RWPE1 (cell line): Measurements from ENCODE around the gene KDM4B.
A peak's percentile ranks its signal among the peaks of the same experiment; 100 is the strongest.
"Not testable (repeated sequence)": the region's sequence is repeated elsewhere in the genome, so short reads cannot be mapped to it uniquely, and the experiment has no call there.

ENCODE experiments used
- CTCF ChIA-PET: fragments of 350-600 bp; sonication (Branson Sonifier 250); formaldehyde crosslinking; extraction: SDS; loops from one replicate; lab custom pipeline; 2021; lab: Yijun Ruan, JAX
- POLR2A ChIA-PET: fragments of 400-600 bp; formaldehyde crosslinking; extraction: SDS; loops from one replicate; lab custom pipeline; 2020; ENCODE audit warnings: antibody characterized with exemption; ENCODE audit not compliant: low non-redundant PET; lab: Yijun Ruan, JAX
- DNase-seq: peaks from one replicate; pipeline ENCODE4 v3.0.0; 2012; ENCODE audit warnings: low spot score
- H3K27ac ChIP-seq: fragments of 450-650 bp; 2 replicates; pipeline ENCODE4 v1.5.1; 2017
- CTCF ChIP-seq: fragments of 450-650 bp; conservative IDR thresholded peaks from 2 replicates; pipeline ENCODE4 v1.5.1; 2017; ENCODE audit warnings: low read depth, mild to moderate bottlenecking

Gene KDM4B

GRCh38 chr19:4952945-4953344 is 16.0 kb upstream of the KDM4B start:
- no peak overlapping the region for H3K27ac ChIP-seq
- TF ChIP-seq CTCF = no peak
- ChIA-PET POLR2A (no interaction called here), CTCF (no interaction called here)
- no peak for DNase-seq

- H3K27ac ChIP-seq = peak overlapping the region; percentile 32
- DNase-seq, POLR2A ChIA-PET: not testable (repeated sequence)
- CTCF ChIA-PET = interaction anchor here (0.7 kb wide), 1 partner anchor 195 kb away, joined by 3 read pairs; no protein-coding TSS in a partner anchor
Measured at GRCh38 chr19:4954320-4955149, 14.4 kb upstream of the KDM4B start.

GRCh38 chr19:4955274-4955673 is 13.6 kb upstream of the KDM4B start:
- peak overlapping the region; percentile 32; the same call in 1 of the 2 replicates for H3K27ac ChIP-seq
- ChIA-PET CTCF (no interaction called here), POLR2A (interaction anchor here (0.5 to 0.6 kb wide), 2 partner anchors 35 to 138 kb away, joined by 3 read pairs; no protein-coding TSS in a partner anchor)
- DNase-seq = no peak
- no peak for TF ChIP-seq CTCF

- POLR2A ChIA-PET = no interaction called here
- DNase-seq = no peak
- CTCF ChIA-PET = interaction anchor here (1.4 kb wide), 1 partner anchor 18 kb away, joined by 4 read pairs; no protein-coding TSS in a partner anchor
- TF ChIP-seq CTCF = no peak
- peak overlapping the region; percentile 34 for H3K27ac ChIP-seq
Measured at GRCh38 chr19:4957981-4958380, 10.9 kb upstream of the KDM4B start.

DNA sequence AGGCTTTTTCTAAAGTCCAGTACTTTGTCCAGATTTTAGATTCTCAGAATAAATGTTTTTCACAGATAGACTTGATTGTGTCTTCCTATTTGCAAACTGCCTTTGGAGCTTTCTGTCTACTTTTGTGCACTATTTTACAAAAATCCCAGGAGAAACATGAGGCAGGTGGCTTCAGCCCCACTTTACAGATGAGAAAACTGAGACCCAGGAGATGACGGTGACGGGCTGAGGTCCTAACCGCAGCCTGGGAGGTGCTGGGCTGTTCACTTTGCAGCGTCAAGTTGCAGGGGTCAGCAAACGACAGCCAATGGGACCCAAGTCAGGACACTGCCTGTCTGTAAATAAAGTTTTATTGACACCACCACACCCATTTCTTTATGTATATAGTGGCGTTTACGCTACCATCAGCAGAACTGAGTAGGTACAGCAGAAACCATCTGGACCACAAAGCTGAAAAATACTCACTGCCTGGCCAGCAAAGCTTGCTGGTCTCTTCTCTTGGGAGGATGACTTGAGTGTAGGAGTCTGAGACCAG is 6.8 kb upstream of the KDM4B start:
- no peak for TF ChIP-seq CTCF
- no peak overlapping the region for H3K27ac ChIP-seq
- CTCF ChIA-PET = no interaction called here
- POLR2A ChIA-PET = no interaction called here
- DNase-seq = no peak

- ChIA-PET POLR2A (no interaction called here), CTCF (interaction anchor here (0.5 to 0.7 kb wide), 2 partner anchors 123 to 354 kb away, joined by 3 read pairs; no protein-coding TSS in a partner anchor)
- no peak for TF ChIP-seq CTCF
- H3K27ac ChIP-seq = no peak overlapping the region
- DNase-seq = no peak
Measured at GRCh38 chr19:4965061-4965460, 3.9 kb upstream of the KDM4B start.

DNA sequence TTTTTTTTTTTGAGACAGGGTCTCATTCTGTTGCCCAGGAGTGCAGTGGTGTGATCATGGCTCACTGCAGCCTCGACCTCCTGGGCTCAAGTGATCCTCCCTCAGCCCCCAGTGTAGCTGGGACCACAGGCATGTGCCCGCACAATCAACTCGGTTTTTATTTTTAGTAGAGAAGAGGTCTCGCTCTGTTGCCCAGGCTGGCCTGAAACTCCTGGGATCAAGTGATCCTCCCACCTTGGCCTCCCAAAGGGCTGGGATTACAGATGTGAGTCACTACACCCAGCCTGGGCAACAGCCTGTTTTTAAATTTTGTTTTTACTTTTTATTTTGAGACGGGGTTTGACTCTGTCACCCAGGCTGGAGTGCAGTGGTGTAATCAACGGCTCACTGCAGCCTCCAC is 2.3 kb upstream of the KDM4B start:
- no peak for TF ChIP-seq CTCF
- ChIA-PET CTCF (interaction anchor here (0.6 kb wide), 1 partner anchor 59 kb away, joined by 3 read pairs; no protein-coding TSS in a partner anchor), POLR2A (no interaction called here)
- DNase-seq = no peak
- peak overlapping the region; percentile 67 for H3K27ac ChIP-seq
